Esophagus muscularis mucosa (tissue), 4 donors: Measurements from ENCODE around the gene ABCC1. TPM values are rescaled to one million over a fixed set of nuclear protein-coding genes. Genes with fewer than 3 reads are reported as not detected.

ENCODE experiments used
- DNase-seq: peaks from one replicate; pipeline ENCODE4 v3.0.0-alpha.2; 2017; ENCODE audit errors: extremely low spot score
- H3K27ac ChIP-seq, 4 donors: fragments of 200-600 bp; sonication (generic); replicated peaks in 1 of 4; 1 replicate in 3 of 4; 2 replicates in 1 of 4; pipeline ENCODE4 v1.5.1; 2016 to 2019; ENCODE audit warnings: mild to moderate bottlenecking in 1 of 4
- H3K27me3 ChIP-seq, 4 donors: fragments of 200-600 bp; sonication (generic); one replicate each; pipeline versions ENCODE4 v1.5.1 to v1.6.0; 2016 to 2019
- H3K36me3 ChIP-seq, 4 donors: fragments of 200-600 bp; sonication (generic); one replicate each; pipeline ENCODE4 v1.5.1; 2016 to 2019
- H3K4me1 ChIP-seq, 4 donors: fragments of 200-600 bp; sonication (generic); one replicate each; pipeline ENCODE4 v1.5.1; 2016 to 2019
- H3K4me3 ChIP-seq, 4 donors: fragments of 200-600 bp; sonication (generic); 1 replicate in 2 of 4; 2 replicates in 2 of 4; pipeline ENCODE4 v1.5.1; 2016 to 2019; ENCODE audit warnings: mild to moderate bottlenecking in 4 of 4, moderate library complexity in 1 of 4
- H3K9me3 ChIP-seq, 4 donors: fragments of 200-600 bp; sonication (generic); 1 replicate in 3 of 4; 2 replicates in 1 of 4; pipeline ENCODE4 v1.5.1; 2016 to 2019
- EP300 ChIP-seq: sonication (generic); formaldehyde crosslinking; IDR thresholded peaks from one replicate; pipeline ENCODE4 v1.6.1; 2017; ENCODE audit warnings: antibody characterized with exemption
- POLR2A ChIP-seq: fragments of 450-650 bp; IDR thresholded peaks from one replicate; pipeline ENCODE4 v1.6.1; 2017; ENCODE audit warnings: antibody characterized with exemption, moderate library complexity, mild to moderate bottlenecking, low read depth
- POLR2AphosphoS5 ChIP-seq, 2 donors: sonication (generic); formaldehyde crosslinking; IDR thresholded peaks; one replicate each; pipeline ENCODE4 v1.6.1; 2017; ENCODE audit warnings: antibody characterized with exemption in 2 of 2
- WGBS: methylation state at CpG from one replicate; pipeline ENCODE4 v1.1.5; 2018; 5-methylcytosine and 5-hydroxymethylcytosine counted together
- intact Hi-C: fragments of 100-400 bp; cut with DNase I; formaldehyde crosslinking; loops from one replicate; pipeline ENCODE4 v1.15.1; 2023
- total RNA-seq, 4 donors: library from RNA; depleted of rRNA; stranded (reverse); fragments of >200 nt; gene quantifications; one replicate each; pipeline versions ENCODE4 v1.1.0 to v1.2.1, GENCODE V29; 2016
- TF ChIP-seq, protein P1 (sequence below), 3 experiments: fragments of 200-600 bp in 2 of 3; fragments of 450-650 bp in 1 of 3; sonication (generic) in 2 of 3; IDR thresholded peaks; one replicate each; pipeline ENCODE4 v1.5.1; 2017 to 2019; ENCODE audit warnings: antibody characterized with exemption in 3 of 3, mild to moderate bottlenecking in 2 of 3, moderate library complexity in 1 of 3

ABCC1 gene
- total RNA-seq, 4 donors from 2014 or later = 61.8 to 141 (median 103) TPM

DNA sequence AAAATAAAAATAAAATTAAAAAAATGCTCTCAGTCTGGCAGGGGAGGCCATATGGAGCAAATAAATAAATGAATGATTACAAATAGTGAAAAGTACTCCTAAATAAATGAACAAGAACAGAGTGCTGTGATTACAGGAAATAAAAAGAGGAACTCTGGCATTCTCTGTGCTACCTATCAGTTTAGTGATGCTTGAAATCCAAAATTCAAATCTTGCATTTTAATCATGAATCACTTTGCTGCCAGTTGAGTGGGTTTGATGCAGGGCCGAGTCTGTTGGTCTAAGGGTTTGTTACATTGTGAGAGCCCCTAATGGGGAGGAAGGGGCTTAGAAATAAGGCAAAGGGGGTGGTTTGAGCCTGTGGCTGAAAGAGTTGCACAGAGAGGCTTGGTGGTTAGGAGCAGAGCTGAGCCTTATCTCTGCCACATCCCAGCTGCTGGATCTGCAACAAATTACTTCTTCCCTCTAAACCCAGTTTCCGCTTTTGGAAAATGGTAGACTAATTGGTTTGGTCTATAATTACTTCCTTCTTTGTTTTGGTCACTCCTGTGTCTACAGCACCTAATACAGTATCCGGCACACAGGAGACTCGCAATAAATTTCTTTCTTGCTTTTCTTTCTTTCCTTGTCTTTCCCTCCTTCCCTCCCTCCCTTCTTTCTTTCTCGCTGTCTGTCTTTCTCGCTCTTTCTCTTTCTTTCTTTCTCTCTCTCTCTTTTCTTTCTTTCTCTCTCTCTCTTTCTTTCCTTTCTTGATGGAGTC is 6.3 kb upstream of the ABCC1 start:
- H3K36me3 ChIP-seq = no peaks in the 10 kb centered on the region
- 80% methylated on average over 6 of the region's 6 CpGs for WGBS
- intact Hi-C loops = no loop called here
- H3K9me3 ChIP-seq = no peaks in the 10 kb centered on the region
- peaks cover 0 to 11% (median 2%) of the 10 kb centered on the region in 4 donors for H3K4me1 ChIP-seq
- DNase-seq = no peak
- H3K27ac ChIP-seq = no peak overlapping the region
- H3K4me3 ChIP-seq = no peak overlapping the region
- peaks cover 0 to 3% (median 0%) of the 10 kb centered on the region in 4 donors for H3K27me3 ChIP-seq
- TF ChIP-seq POLR2A (no peak), EP300 (no peak), POLR2AphosphoS5 (IDR thresholded peaks at IDR 0.05) (no peak)
- TF ChIP-seq, protein P1, sequence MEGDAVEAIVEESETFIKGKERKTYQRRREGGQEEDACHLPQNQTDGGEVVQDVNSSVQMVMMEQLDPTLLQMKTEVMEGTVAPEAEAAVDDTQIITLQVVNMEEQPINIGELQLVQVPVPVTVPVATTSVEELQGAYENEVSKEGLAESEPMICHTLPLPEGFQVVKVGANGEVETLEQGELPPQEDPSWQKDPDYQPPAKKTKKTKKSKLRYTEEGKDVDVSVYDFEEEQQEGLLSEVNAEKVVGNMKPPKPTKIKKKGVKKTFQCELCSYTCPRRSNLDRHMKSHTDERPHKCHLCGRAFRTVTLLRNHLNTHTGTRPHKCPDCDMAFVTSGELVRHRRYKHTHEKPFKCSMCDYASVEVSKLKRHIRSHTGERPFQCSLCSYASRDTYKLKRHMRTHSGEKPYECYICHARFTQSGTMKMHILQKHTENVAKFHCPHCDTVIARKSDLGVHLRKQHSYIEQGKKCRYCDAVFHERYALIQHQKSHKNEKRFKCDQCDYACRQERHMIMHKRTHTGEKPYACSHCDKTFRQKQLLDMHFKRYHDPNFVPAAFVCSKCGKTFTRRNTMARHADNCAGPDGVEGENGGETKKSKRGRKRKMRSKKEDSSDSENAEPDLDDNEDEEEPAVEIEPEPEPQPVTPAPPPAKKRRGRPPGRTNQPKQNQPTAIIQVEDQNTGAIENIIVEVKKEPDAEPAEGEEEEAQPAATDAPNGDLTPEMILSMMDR (IDR thresholded peaks at IDR 0.05) = no peak

GRCh38 chr16:15946257-15947044 is 3.0 kb upstream of the ABCC1 start:
- TF ChIP-seq, protein P1 (IDR thresholded peaks at IDR 0.05) = no peak
- TF ChIP-seq EP300 (no peak), POLR2AphosphoS5 (IDR thresholded peaks at IDR 0.05) (no peak), POLR2A (no peak)
- peak overlapping the region in 3 of 4 donors; percentile 20 to 38 (median 36) for H3K27ac ChIP-seq
- DNase-seq = no peak
- H3K27me3 ChIP-seq = peaks cover 0 to 3% (median 0%) of the 10 kb centered on the region in 4 donors
- H3K4me3 ChIP-seq = no peak overlapping the region
- 67% methylated on average over 10 of the region's 10 CpGs for WGBS
- intact Hi-C loops = loop anchor here (5.0 kb wide), 1 partner anchor 59 kb away; the partner anchor contains the start of gene CEP20
- no peaks in the 10 kb centered on the region for H3K9me3 ChIP-seq
- H3K4me1 ChIP-seq = peaks cover 3 to 30% (median 20%) of the 10 kb centered on the region in 4 donors
- H3K36me3 ChIP-seq = no peaks in the 10 kb centered on the region

- intact Hi-C loops = loop anchor here (5.0 kb wide), 1 partner anchor 61 kb away; the partner anchor contains the start of gene CEP20
- no peak for DNase-seq
Measured at GRCh38 chr16:15947983-15948509, 1.4 kb upstream of the ABCC1 start.

GRCh38 chr16:15948532-15949209 is 745 bp upstream of the ABCC1 start:
- H3K27me3 ChIP-seq = no peaks in the 10 kb centered on the region
- H3K36me3 ChIP-seq = no peaks in the 10 kb centered on the region
- TF ChIP-seq POLR2AphosphoS5 (IDR thresholded peaks at IDR 0.05) = no peak
- TF ChIP-seq EP300 = no peak
- TF ChIP-seq, protein P1 (IDR thresholded peaks at IDR 0.05) = no peak
- no peak for TF ChIP-seq POLR2A
- intact Hi-C loops = loop anchor here (5.0 kb wide), 1 partner anchor 61 kb away; the partner anchor contains the start of gene CEP20
- H3K27ac ChIP-seq = peak overlapping the region; percentile 88 to 98 (median 94)
- peaks cover 19 to 52% (median 42%) of the 10 kb centered on the region in 4 donors for H3K4me1 ChIP-seq
- no peaks in the 10 kb centered on the region for H3K9me3 ChIP-seq
- 67% methylated on average over 16 of the region's 18 CpGs for WGBS
- DNase-seq = no peak
- H3K4me3 ChIP-seq = peak overlapping the region; percentile 93 to 99 (median 94)

More at GRCh38 chr16:15947983-15948509, 1.4 kb upstream of the ABCC1 start:
- Histone ChIP-seq H3K9me3 (no peaks in the 10 kb centered on the region), H3K4me1 (peaks cover 17 to 45% (median 36%) of the 10 kb centered on the region in 4 donors), H3K4me3 (no peak overlapping the region), H3K36me3 (no peaks in the 10 kb centered on the region), H3K27me3 (peaks cover 0 to under 1% (median 0%) of the 10 kb centered on the region in 4 donors), H3K27ac (peak overlapping the region in 1 of 4 donors; percentile 93)
- TF ChIP-seq, protein P1 (IDR thresholded peaks at IDR 0.05) = no peak
- no peak for TF ChIP-seq POLR2A
- no peak for TF ChIP-seq EP300
- no peak for TF ChIP-seq POLR2AphosphoS5 (IDR thresholded peaks at IDR 0.05)
- 94% methylated on average over 4 of the region's 4 CpGs for WGBS
